ENCODE measurements around the gene LUZP2.
"Not testable (repeated sequence)": the region's sequence is repeated elsewhere in the genome, so short reads cannot be mapped to it uniquely, and the experiment has no call there.

The LUZP2 gene

GRCh38 chr11:24828938-24829605 is 332.2 kb downstream of the LUZP2 start:
- no peak for DNase-seq

GRCh38 chr11:24833573-24833972 is 336.7 kb downstream of the LUZP2 start:
- DNase-seq: no peak

GRCh38 chr11:24837112-24837511 is 340.3 kb downstream of the LUZP2 start:
- DNase-seq: no peak

GRCh38 chr11:24842308-24842707 is 345.5 kb downstream of the LUZP2 start:
- DNase-seq: no peak

GRCh38 chr11:24844406-24844805 is 347.6 kb downstream of the LUZP2 start:
- no peak for DNase-seq

- no peak for DNase-seq
Measured at GRCh38 chr11:24848857-24849256, 352.0 kb downstream of the LUZP2 start.

GRCh38 chr11:24855951-24856350 is 359.1 kb downstream of the LUZP2 start:
- no peak for DNase-seq

GRCh38 chr11:24859801-24860300 is 363.0 kb downstream of the LUZP2 start:
- no peak for DNase-seq

GRCh38 chr11:24861440-24861839 is 364.6 kb downstream of the LUZP2 start:
- DNase-seq: no peak

- no peak for DNase-seq
Measured at GRCh38 chr11:24866743-24867142, 369.9 kb downstream of the LUZP2 start.

GRCh38 chr11:24870048-24870447 is 373.2 kb downstream of the LUZP2 start:
- DNase-seq: no peak

- DNase-seq: no peak
Measured at GRCh38 chr11:24872186-24872585, 375.3 kb downstream of the LUZP2 start.

- no peak for DNase-seq
Measured at GRCh38 chr11:24872651-24873311, 375.9 kb downstream of the LUZP2 start.

GRCh38 chr11:24880962-24881361 is 384.1 kb downstream of the LUZP2 start:
- no peak for DNase-seq

GRCh38 chr11:24885580-24886173 is 388.8 kb downstream of the LUZP2 start:
- DNase-seq: no peak

- no peak for DNase-seq
Measured at GRCh38 chr11:24886880-24887619, 390.2 kb downstream of the LUZP2 start.

- no peak for DNase-seq
Measured at GRCh38 chr11:24890426-24890825, 393.6 kb downstream of the LUZP2 start.

GRCh38 chr11:24891845-24892492 is 395.1 kb downstream of the LUZP2 start:
- DNase-seq: not testable (repeated sequence)

GRCh38 chr11:24896118-24896835 is 399.4 kb downstream of the LUZP2 start:
- DNase-seq: no peak

GRCh38 chr11:24900514-24900913 is 403.7 kb downstream of the LUZP2 start:
- peak; percentile 0 for DNase-seq

- no peak for DNase-seq
Measured at GRCh38 chr11:24900960-24901549, 404.2 kb downstream of the LUZP2 start.
